Activated CD4-positive, alpha-beta T cell treated with anti-CD3 and anti-CD28 coated beads, Interleukin-2, amount 10 ng/mL, durations not matched to agents 7 days and 5 days (primary cell): ENCODE results near the gene SKI. TPM values are rescaled to one million over a fixed set of nuclear protein-coding genes. Genes with fewer than 3 reads are reported as not detected.

Experiments
- total RNA-seq, 2 experiments: library from RNA; stranded (reverse); gene quantifications; one replicate each; pipeline ENCODE4 v1.2.3, GENCODE V29; 2021

Gene SKI
- total RNA-seq, 2 experiments from 2014 or later: 60.7 to 62.0 TPM

Other genes starting within 250 kb of the SKI start
- gene CFAP74, start 224.5 kb upstream of the SKI start, total RNA-seq: not detected
- not detected for gene GABRD, start 209.0 kb upstream of the SKI start, total RNA-seq
- 1 to 10 TPM; 5.1 to 5.6 TPM for gene PRKCZ, start 177.9 kb upstream of the SKI start, total RNA-seq
- gene FAAP20, start 33.5 kb upstream of the SKI start, total RNA-seq: 10 to 100 TPM; 61.3 to 66.2 TPM
- 1 to 10 TPM; 6.7 to 8.1 TPM for gene MORN1, start 163.2 kb downstream of the SKI start, total RNA-seq
- gene RER1, start 163.5 kb downstream of the SKI start, total RNA-seq: 100 to 1,000 TPM; 156 to 159 TPM
- 10 to 100 TPM in 1 of 2 experiments, 1 to 10 TPM in 1; 9.2 to 10.3 TPM for gene PEX10, start 184.2 kb downstream of the SKI start, total RNA-seq
- 10 to 100 TPM; 16.7 to 21.1 TPM for gene PLCH2, start 248.0 kb downstream of the SKI start, total RNA-seq